SK-MEL-5 (cell line): ENCODE results near the gene TBPL1. TPM values are rescaled to one million over a fixed set of nuclear protein-coding genes. Genes with fewer than 3 reads are reported as not detected.
A peak's percentile ranks its signal among the peaks of the same experiment; 100 is the strongest.
"Not testable (repeated sequence)": the region's sequence is repeated elsewhere in the genome, so short reads cannot be mapped to it uniquely, and the experiment has no call there.

Experiments
- DNase-seq: peaks from one replicate; pipeline ENCODE4 v3.0.0-alpha.2; 2016; ENCODE audit warnings: low read depth, low spot score
- in situ Hi-C: cut with HindIII; loops from 2 replicates; pipeline ENCODE4 v1.10.0; 2016; ENCODE audit warnings: low sequenced_read_pairs, high pct_unique_total_duplicates, low pct_unique_long_range_greater_than_20kb
- polyA plus RNA-seq, 2 experiments: library from polyadenylated mRNA; depleted of rRNA; stranded (reverse); fragments of >200 nt; gene quantifications; 2 replicates each; pipeline ENCODE4 v1.2.3, GENCODE V29; 2015
- total RNA-seq: library from RNA; depleted of rRNA; stranded (reverse); fragments of >200 nt; shearing (Covaris generic); gene quantifications from 2 replicates; pipeline ENCODE4 v1.2.3, GENCODE V29; 2014; rRNA removed

The TBPL1 gene
- 37.0 and 40.7 TPM in 2 replicates for total RNA-seq
- polyA plus RNA-seq (2015; cell fraction: cytosol; rRNA removed), result 14.0 and 18.8 TPM in 2 replicates
- polyA plus RNA-seq (2015; cell fraction: nucleus; rRNA removed), result 14.3 and 19.3 TPM in 2 replicates

DNA sequence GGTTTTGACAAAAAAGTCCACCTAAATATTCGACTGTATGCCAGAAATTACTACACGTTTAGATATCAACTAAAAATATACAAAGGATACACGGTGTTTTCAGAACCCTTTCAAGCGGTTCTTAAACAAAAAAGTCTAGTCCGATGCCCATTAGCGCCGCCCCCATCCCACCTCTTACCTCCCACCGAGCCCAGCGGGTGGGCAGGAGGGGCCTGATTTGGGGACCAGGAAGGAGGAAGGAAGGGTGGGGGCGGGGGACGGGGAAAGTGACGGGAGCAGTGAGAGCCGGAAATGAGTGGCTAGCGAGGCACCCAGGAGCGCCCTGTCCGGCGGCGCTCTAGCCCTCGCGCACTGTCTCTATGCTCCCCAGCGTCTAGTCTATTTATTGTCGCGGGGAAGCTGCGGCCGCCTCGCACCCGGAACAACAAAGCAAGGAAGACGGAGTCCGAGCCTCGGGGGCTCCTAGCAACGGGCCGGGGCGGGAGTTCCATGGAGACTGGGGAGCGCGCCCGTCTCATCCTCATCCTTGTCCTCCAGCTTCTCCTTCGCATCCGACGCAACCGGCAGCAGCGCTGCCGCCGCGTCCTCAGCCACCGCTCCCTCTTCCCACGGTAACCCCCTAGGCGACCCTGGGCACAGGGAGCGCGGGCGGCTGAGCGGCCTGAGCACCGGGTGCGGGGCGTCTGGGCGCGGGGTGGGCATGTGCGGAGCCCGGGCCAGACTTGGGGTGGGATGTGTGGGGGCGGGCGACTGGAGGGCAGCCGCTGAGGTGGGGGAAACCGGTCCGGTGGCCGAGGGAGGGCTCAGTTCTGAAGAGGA, at the start of gene TBPL1:
TSS of gene TBPL1 (plus strand) at position 410 of the 819 bp plus-strand sequence. CDS start 26,902 bp downstream, outside the sequence.
- DNase-seq, result peak; percentile 94
- in situ Hi-C loops, result no loop called here

DNA sequence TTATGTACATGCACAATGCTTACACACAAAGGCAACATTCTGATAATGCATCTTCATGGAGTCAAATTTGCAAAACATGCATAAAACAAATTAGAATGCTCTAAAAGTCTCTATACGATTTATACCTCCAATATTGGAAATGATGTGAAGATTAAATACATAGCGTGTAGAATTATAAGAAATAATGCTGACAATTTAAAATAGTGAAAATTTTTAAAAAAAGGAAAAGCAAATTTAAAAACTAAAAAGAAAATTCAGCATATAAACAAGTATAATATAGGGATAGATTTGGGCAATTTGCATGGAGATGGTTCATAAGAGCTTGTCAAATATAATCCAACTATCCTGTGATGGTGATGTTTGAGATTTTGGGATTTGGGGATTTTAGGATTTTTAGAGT, 49.2 kb upstream of the TBPL1 start:
- in situ Hi-C loops, result no loop called here
- no peak for DNase-seq

DNA sequence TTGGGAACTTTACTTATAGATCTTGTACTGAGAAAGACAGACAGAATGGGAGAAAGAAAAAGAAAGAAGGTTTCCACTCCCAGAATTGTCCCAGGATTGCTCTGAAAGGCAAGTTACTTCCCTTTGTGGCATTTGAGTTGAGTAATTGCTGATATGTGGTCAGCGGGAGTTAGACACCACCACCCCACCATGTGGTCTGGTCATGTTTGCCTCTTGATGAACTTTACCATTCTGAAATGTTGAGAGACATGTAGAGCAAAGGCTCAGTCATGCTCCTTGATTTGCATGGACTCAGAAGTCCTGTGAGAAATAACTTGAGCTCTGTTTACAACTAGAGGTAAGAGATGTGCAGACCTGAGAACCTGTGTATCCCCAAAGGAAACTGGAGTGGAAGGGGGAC, 47.0 kb upstream of the TBPL1 start:
- peak; percentile 24 for DNase-seq
- in situ Hi-C loops, result no loop called here

DNA sequence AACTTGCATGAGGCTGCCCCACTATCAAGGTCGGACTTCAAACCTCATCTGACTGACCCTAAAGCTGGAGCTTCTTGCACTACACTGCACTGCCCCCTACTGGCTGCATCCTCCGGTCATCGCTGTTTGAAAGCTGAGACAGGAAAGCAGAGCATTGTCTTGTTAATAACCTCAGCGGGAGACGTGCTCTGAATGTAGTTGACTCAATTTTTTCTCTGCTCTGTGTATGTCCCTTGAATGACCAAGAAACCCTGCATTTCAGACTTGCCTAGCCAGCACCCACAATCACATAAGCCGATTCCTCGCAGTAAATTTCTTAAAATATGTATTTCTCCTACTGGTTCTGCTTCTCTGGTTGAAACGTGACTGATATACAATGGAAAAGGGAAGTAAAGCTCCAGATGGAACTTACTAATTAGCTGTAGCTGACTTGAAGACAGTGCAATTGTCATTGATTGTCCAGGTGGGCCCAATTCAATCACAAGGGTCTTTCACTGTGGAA, 36.3 kb upstream of the TBPL1 start:
- peak; percentile 91 for DNase-seq

DNA sequence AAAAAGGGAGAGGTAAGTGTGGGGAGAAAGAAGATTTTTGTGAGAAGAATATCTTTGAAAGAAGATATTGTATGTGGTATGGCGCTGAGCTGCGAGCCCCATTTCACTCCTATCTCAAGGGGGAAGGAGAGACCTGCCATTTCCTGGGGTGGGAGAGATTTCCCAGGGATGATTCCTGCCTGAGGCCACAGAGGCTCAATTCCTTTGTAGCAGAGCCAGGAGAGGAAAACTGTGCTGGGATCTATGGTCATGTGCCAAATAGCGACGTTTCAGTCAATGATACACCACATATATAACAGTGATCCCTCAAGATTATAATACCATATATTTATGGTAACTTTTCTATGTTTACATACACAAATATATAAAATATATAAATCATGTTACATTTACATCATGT, 35.2 kb upstream of the TBPL1 start:
- in situ Hi-C loops, result no loop called here
- peak; percentile 31 for DNase-seq

More for the DNA sequence above, 36.3 kb upstream of the TBPL1 start:
- in situ Hi-C loops, result no loop called here

DNA sequence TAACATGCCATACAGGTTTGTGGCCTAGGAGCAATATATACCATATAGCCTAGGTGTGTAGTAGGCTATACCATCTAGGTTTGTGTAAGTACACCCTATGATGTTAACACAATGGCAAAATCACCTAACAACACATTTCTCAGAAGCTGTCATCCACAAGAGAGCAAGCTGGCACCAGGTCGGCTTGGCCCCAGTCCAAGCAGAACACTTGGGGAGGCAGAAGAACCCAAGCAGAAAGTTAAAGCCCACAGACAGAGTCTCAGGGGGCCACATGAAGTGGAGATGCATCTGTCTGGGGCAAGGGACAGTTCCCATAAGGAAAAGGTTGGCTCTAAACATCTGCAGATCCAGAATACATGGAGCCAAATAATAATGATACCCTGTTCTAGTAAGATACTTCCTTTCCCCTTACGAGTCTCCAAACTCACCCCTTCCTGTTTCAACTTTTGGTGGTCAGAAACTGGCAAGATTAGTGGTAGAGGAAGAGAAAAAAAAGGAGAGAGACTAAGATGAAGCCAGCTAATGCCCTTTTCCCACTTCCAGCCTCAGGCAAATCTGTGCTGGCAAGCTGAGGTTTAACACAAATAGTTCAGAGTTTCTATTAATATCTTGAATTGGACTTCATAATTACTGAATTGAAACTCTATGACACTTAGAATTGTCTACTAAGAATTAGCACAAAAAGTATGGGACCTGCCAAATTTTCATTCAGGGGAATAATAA, 34.7 kb upstream of the TBPL1 start:
- DNase-seq, result peak; percentile 46
- in situ Hi-C loops, result no loop called here

DNA sequence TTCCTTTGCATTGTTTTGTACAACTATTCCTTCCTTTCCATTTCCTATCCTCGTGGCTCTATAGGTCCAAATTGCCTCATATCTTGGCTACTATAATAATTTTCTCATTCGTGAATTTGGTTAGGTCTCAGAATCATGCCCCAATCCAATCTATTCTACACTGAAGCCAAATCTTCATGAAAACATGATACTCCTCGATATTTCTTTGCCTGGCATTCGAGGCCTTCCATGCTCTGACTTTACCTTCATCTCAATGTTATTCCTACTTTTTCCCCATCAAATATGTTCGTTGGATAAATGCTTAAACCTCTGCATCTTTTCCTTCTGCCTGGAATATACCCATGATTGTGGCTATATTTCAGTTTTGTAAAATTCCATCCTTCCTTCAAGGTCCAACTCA, 33.7 kb upstream of the TBPL1 start:
- no peak for DNase-seq
- in situ Hi-C loops, result no loop called here

DNA sequence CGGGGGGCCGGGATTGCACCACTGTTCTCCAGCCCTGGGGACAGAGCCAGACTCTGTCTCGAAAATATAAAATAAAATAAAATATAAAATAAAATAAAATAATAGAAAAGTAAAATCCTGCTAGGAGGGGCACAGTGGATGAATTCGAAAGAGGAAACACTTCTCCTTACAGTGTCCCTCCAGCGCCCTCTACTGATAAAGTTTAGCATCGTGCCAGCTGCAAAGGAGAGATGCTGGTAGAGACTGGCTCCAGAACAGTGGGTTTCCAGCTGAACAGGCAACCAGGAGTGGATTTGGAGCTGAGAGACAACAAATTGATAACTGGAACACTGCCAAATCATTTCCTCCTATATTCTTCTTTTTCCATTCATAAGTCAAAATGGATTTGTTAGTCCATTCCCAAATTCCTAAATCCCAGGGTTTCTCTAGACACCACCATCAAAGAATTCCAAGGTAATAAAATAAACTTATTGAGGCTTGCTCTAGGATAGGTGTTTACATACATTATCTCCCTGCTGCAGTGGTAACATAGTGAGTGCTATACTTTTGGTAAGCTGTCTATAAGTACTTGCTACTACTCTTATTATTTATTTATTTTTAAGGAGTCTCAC, 31.7 kb upstream of the TBPL1 start:
- peak; percentile 85 for DNase-seq
- in situ Hi-C loops, result no loop called here

DNA sequence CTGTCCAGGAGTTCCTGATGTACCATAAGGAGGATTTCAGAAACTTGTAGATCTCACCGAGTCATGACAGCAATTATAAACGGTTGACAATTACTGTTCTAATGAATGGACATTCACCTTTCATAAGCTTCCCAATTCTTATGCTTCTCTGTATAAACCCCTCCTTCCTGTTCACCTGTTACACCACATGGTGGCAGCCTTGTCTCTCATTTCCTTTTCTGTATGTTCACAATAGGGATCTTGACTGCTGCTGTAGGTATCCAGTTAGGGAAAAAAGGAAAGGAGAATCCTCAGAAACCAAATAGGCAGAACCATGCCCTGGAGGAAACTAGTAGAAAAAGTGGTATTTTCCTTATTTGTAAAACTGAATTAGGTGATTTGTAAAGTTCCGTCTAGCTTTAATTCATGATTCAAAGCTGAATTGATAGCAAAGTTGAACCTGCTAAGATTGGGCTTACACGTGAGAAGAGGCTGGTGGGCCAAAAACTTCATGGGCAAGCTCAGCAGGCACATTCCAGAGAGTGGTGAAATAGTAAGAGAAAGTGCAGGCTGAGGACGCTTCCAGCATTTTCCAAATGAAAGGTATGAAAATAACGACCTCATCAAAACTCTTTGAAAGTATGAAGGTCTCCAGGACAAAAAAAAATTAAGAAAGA, 29.0 kb upstream of the TBPL1 start:
- peak; percentile 86 for DNase-seq
- in situ Hi-C loops, result no loop called here

DNA sequence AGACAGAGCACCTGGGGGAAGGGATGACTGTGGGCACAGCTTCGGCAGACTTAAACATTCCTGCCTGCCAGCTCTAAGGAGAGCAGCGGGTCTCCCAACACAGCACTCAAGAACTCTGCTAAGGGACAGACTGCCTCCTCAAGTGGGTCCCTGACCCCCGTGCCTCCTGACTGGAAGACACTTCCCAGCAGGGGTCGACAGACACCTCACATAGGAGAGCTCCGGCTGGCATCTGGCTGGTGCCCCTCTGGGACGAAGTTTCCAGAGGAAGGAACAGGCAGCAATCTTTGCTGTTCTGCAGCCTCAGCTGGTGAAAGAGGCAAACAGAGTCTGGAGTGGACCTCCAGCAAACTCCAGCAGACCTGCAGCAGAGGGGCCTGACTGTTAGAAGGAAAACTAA, 21.8 kb upstream of the TBPL1 start:
- in situ Hi-C loops, DNase-seq: not testable (repeated sequence)

DNA sequence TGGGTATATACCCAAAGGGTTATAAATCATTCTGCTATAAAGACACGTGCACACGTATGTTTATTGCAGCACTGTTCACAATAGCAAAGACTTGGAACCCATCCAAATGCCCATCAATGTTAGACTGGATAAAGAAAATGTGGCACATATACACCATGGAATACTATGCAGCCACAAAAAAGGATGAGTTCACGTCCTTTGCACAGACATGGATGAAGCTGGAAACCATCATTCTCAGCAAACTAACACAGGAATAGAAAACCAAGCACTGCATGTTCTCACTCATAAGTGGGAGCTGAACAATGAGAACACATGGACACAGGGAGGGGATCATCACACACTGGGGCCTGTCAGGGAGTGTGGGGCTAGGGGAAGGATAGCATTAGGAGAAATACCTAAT, 16.7 kb upstream of the TBPL1 start:
- in situ Hi-C loops, result not testable (repeated sequence)

DNA sequence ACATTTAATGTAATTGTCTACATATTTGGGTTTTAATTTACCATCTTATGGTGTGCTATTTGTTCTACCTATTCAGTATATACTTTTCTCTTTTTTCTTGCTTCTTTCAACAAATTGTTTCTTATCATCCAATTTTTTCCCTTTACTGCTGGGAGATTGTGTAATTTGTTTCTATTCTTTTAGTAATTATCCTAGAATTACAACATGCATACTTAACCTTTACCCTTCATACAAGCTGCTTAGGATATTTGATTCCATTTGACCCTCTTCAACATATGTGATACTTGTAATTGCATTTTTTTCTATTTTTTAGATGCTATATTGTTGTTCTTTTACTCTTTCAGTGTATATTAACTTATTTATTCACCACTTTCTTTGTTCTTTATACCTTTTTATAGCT, 15.1 kb upstream of the TBPL1 start:
- in situ Hi-C loops, result no loop called here
- DNase-seq, result no peak

More for the DNA sequence above, 16.7 kb upstream of the TBPL1 start:
- DNase-seq, result not testable (repeated sequence)

DNA sequence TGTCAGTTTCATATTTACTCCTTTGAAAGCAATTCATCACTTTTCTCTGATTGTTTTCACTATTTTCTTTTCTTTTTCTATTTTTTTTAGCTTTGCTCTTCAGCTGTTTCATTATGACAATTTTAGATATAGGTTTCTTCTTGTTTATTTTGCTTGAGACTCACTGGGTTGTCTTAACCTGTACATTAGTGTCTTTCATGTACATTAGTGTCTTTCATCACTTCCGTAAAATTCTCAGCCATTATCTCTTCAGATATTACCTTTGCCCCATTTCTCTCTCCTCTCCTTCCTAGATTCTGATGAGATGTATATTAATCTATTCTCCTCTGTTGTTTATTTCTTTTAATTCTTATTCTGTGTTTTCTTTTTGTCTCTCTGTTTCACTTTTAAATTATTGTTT, 14.5 kb upstream of the TBPL1 start:
- in situ Hi-C loops, result no loop called here
- no peak for DNase-seq

DNA sequence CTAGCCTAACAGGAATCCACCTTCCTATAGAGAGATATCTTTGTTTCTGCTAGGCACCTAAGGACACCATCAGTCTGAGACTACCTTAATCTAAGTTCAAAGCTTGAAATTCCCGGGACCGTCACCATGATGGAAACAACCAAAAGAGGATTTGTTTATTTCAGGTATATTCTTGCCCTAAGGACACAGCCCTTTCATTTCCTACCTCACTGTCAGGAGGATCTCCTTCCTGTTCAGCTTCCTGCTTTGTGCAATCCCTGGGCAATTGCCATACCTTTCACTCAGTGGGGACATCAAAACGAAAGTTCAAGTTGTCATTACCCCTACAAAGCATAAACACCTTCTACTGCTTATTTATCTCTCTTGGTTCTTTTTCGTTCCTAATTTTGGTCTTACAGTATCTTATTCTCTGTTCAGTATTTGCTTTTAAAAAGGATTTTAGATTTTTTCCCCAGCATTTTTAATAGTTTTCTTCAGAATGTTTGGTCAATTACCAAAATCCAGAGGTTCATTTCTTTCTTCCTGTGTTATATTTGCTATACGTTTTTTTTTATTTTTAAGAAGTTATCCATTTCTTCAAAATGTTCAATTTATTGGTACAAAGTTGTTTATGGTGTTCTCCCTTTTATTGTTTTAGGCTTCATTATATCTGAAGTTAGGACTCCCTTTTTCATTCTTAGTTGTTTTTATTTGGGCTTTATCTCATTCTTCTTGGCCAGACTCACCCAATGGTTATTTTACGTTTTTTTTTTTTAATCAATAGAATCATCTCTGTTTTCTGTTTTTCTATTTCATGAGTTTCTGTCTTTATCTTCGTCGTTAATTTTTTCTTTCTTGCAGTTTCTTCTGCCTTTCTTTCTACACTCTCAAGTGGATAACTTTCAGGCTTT, 13.0 kb upstream of the TBPL1 start:
- DNase-seq, result no peak
- in situ Hi-C loops, result no loop called here

DNA sequence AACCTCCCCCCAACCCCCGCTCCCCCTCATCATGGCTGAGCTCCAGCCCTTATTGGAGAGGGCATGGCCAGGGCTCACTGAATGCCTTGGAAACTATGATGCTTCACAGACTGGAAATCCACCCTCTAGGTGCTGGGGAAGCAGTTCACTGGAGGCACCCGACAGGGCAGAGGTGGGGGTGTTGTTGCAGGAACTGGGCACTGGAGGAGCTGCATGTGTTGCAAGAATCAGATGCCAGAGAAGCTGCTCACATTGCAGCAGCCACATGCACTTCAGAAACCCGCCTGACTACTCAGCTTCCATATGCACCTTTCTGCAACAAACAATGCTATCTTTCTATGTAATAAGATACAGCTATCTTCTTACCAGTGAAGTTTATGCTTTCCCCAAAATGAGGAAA, 7.9 kb upstream of the TBPL1 start:
- peak; percentile 11 for DNase-seq
- in situ Hi-C loops, result no loop called here

DNA sequence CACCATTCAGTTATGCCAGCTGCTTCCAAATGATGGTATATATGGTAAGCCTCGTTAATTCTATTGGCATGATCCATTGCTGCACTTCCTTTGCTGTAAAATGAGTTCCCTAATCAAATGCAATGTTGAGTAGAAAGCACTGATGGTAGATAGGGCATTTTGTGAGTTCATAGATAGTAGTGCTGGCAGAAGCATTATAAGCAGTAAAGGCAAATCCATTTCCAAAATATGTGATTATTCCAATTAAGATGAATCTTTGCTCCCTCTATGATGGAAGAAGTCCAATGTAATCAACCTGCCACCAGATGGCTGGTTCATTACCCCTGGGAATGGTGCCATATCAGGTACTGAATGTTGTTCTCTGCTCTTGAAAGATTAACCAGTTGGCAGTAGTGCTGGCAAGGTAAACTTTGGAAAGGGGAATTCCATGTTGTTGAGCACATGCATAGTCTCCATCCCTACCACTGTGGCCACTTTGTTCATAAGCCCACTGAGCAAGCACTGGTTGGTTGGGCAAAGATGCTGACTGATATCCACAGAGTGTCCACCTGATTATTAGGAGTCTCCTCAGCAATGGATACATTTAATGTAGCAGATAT, 5.6 kb upstream of the TBPL1 start:
- DNase-seq, result no peak
- in situ Hi-C loops, result no loop called here
